ENCODE data around the gene IL18R1. TPM values are rescaled to one million over a fixed set of nuclear protein-coding genes. Genes with fewer than 3 reads are reported as not detected.

IL18R1 gene
- polyA plus RNA-seq, 1 donor (not counting 4 experiments of a cell fraction or from before 2014, with no cell fraction given) = 1.7 TPM

GRCh38 chr2:102345329-102345920 lies 10.2 kb upstream of the IL18R1 start:
- dilution Hi-C loops (cut with MboI; ENCODE audit: extremely low pct_ligation_motif_present, low sequenced_read_pairs) = no loop called here
- H3K9me1 ChIP-seq (ENCODE audit: control insufficient read depth, extremely low read depth, insufficient read depth, low read length) = no peaks in the 10 kb centered on the region
- no peaks in the 10 kb centered on the region for H4K20me1 ChIP-seq (ENCODE audit: control insufficient read depth, extremely low read depth, insufficient read depth, low read length)
- H3K27me3 ChIP-seq (ENCODE audit: control insufficient read depth, extremely low read depth, insufficient read depth, low read length) = no peaks in the 10 kb centered on the region
- no peak overlapping the region for H2AFZ ChIP-seq (ENCODE audit: control insufficient read depth, low read length)
- TF ChIP-seq EZH2 (IDR thresholded peaks at IDR 0.05; ENCODE audit: low read length) = no peak
- no peak for TF ChIP-seq CTCF (optimal IDR thresholded peaks at IDR 0.05 in 1 of 3, IDR thresholded peaks at IDR 0.05 in 1 of 3, conservative IDR thresholded peaks at IDR 0.05 in 1 of 3; ENCODE audit: extremely low read depth in 1 of 3, insufficient read depth in 2 of 3, low read length in 3 of 3)
- no peak overlapping the region for H3K4me3 ChIP-seq (ENCODE audit: control insufficient read depth in 2 of 3, extremely low read depth in 1 of 3, insufficient read depth in 2 of 3, low read depth in 1 of 3, low read length in 3 of 3)
- H3K9me3 ChIP-seq (ENCODE audit: control insufficient read depth, low read depth, low read length) = no peaks in the 10 kb centered on the region
- no peaks in the 10 kb centered on the region for H3K79me2 ChIP-seq (ENCODE audit: control insufficient read depth, insufficient read depth, low read length)
- no peaks in the 10 kb centered on the region for H3K36me3 ChIP-seq (ENCODE audit: control insufficient read depth in 2 of 2, extremely low read depth in 1 of 2, insufficient read depth in 2 of 2, low read length in 2 of 2)
- no peak overlapping the region for H3K9ac ChIP-seq (ENCODE audit: control insufficient read depth, extremely low read depth, insufficient read depth, low read length)
- no peak overlapping the region for H3K4me2 ChIP-seq (ENCODE audit: control insufficient read depth, extremely low read depth, insufficient read depth, low read depth, low read length)
- DNase-seq (ENCODE audit: low read depth, low spot score) (no peak), FAIRE-seq (no peak)
- H3K4me1 ChIP-seq (ENCODE audit: control insufficient read depth, extremely low read depth, insufficient read depth, low read length) = no peaks in the 10 kb centered on the region
- H3K27ac ChIP-seq (ENCODE audit: control insufficient read depth, insufficient read depth, low read length) = no peak overlapping the region

GRCh38 chr2:102346381-102347130 lies 9.0 kb upstream of the IL18R1 start:
- no peak overlapping the region for H3K4me3 ChIP-seq (ENCODE audit: control insufficient read depth in 2 of 3, extremely low read depth in 1 of 3, insufficient read depth in 2 of 3, low read depth in 1 of 3, low read length in 3 of 3)
- no peak overlapping the region for H3K27ac ChIP-seq (ENCODE audit: control insufficient read depth, insufficient read depth, low read length)
- no peaks in the 10 kb centered on the region for H3K9me3 ChIP-seq (ENCODE audit: control insufficient read depth, low read depth, low read length)
- H3K9ac ChIP-seq (ENCODE audit: control insufficient read depth, extremely low read depth, insufficient read depth, low read length) = no peak overlapping the region
- no peak overlapping the region for H3K4me2 ChIP-seq (ENCODE audit: control insufficient read depth, extremely low read depth, insufficient read depth, low read depth, low read length)
- no peaks in the 10 kb centered on the region for H3K4me1 ChIP-seq (ENCODE audit: control insufficient read depth, extremely low read depth, insufficient read depth, low read length)
- TF ChIP-seq EZH2 (IDR thresholded peaks at IDR 0.05; ENCODE audit: low read length) (no peak), CTCF (optimal IDR thresholded peaks at IDR 0.05 in 1 of 3, IDR thresholded peaks at IDR 0.05 in 1 of 3, conservative IDR thresholded peaks at IDR 0.05 in 1 of 3; ENCODE audit: extremely low read depth in 1 of 3, insufficient read depth in 2 of 3, low read length in 3 of 3) (no peak)
- no peak for FAIRE-seq
- no peak for DNase-seq (ENCODE audit: low read depth, low spot score)
- H3K9me1 ChIP-seq (ENCODE audit: control insufficient read depth, extremely low read depth, insufficient read depth, low read length) = no peaks in the 10 kb centered on the region
- no peaks in the 10 kb centered on the region for H3K36me3 ChIP-seq (ENCODE audit: control insufficient read depth in 2 of 2, extremely low read depth in 1 of 2, insufficient read depth in 2 of 2, low read length in 2 of 2)
- H2AFZ ChIP-seq (ENCODE audit: control insufficient read depth, low read length) = no peak overlapping the region
- H3K79me2 ChIP-seq (ENCODE audit: control insufficient read depth, insufficient read depth, low read length) = no peaks in the 10 kb centered on the region
- no peaks in the 10 kb centered on the region for H3K27me3 ChIP-seq (ENCODE audit: control insufficient read depth, extremely low read depth, insufficient read depth, low read length)
- dilution Hi-C loops (cut with MboI; ENCODE audit: extremely low pct_ligation_motif_present, low sequenced_read_pairs) = no loop called here
- H4K20me1 ChIP-seq (ENCODE audit: control insufficient read depth, extremely low read depth, insufficient read depth, low read length) = no peaks in the 10 kb centered on the region
